Measurements from ENCODE around the gene NUP133. TPM values are rescaled to one million over a fixed set of nuclear protein-coding genes. Genes with fewer than 3 reads are reported as not detected.
"Not testable (repeated sequence)": the region's sequence is repeated elsewhere in the genome, so short reads cannot be mapped to it uniquely, and the experiment has no call there.

Gene NUP133
- total and polyA plus RNA-seq, 4 donors = 12.9 to 57.6 (median 25.3) TPM

GRCh38 chr1:229406798-229407197 lies 101.3 kb downstream of the NUP133 start:
- H3K9ac ChIP-seq (ENCODE audit: insufficient read depth in 1 of 2, low read length in 2 of 2) = no peak overlapping the region
- peak in 2 of 3 donors; percentile 7 to 21 for DNase-seq
- H3K4me3 ChIP-seq = no peak overlapping the region
- peaks cover 0 to 65% (median 53%) of the 10 kb centered on the region in 3 donors for H3K27me3 ChIP-seq (ENCODE audit: control insufficient read depth in 3 of 3, insufficient read depth in 3 of 3, low read length in 2 of 3)
- H3K9me3 ChIP-seq (ENCODE audit: control insufficient read depth in 4 of 4, insufficient read depth in 3 of 4, low read length in 3 of 4) = peaks cover 0 to 2% (median 0%) of the 10 kb centered on the region in 4 donors
- no peak overlapping the region for H3K27ac ChIP-seq (ENCODE audit: low read depth in 1 of 2, low read length in 1 of 2)
- no peaks in the 10 kb centered on the region for H3K36me3 ChIP-seq (ENCODE audit: control insufficient read depth in 4 of 4, insufficient read depth in 4 of 4, low read length in 4 of 4)
- peaks cover 0 to 24% (median 3%) of the 10 kb centered on the region in 5 donors for H3K4me1 ChIP-seq (ENCODE audit: control insufficient read depth in 5 of 5, insufficient read depth in 5 of 5, low read length in 5 of 5)
- 9 to 13% methylated on average over 10 of the region's 10 CpGs for WGBS, 2 donors
- no peak for TF ChIP-seq CTCF (IDR thresholded peaks at IDR 0.05; ENCODE audit: control extremely low read depth, extremely low read depth)
- ATAC-seq (ENCODE audit: insufficient read depth, low FRiP score) = no peak

DNA sequence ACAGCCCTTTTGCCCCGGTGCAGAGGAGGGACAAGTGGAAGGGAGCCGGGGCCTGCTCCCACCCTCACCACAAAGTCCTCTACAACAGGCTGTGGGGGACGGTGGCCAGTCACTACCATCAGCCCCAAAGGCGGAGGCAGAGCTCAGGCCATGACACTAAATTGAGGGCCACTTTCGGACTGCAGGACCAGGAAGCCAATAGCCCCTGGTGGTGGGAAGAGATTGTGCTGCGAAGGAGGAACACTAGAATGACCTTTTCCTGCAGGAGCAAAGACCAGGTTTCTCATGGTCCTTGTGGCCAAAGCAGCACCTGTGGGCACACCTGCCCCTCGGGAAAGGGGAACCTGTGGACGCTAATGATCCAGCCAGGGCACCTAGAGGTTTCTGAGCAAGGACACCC lies 104.6 kb downstream of the NUP133 start:
- 86 to 89% methylated on average over 8 of the region's 8 CpGs for WGBS, 2 donors
- H3K4me3 ChIP-seq = no peak overlapping the region
- ATAC-seq (ENCODE audit: insufficient read depth, low FRiP score) (no peak), DNase-seq (no peak)
- H3K9me3 ChIP-seq (ENCODE audit: control insufficient read depth in 4 of 4, insufficient read depth in 3 of 4, low read length in 3 of 4) = peaks cover 0 to 2% (median 0%) of the 10 kb centered on the region in 4 donors
- H3K36me3 ChIP-seq (ENCODE audit: control insufficient read depth in 4 of 4, insufficient read depth in 4 of 4, low read length in 4 of 4) = no peaks in the 10 kb centered on the region
- H3K4me1 ChIP-seq (ENCODE audit: control insufficient read depth in 5 of 5, insufficient read depth in 5 of 5, low read length in 5 of 5) = peaks cover 0 to 11% (median 0%) of the 10 kb centered on the region in 5 donors
- no peak for TF ChIP-seq CTCF (IDR thresholded peaks at IDR 0.05; ENCODE audit: control extremely low read depth, extremely low read depth)
- H3K27ac ChIP-seq (ENCODE audit: low read depth in 1 of 2, low read length in 1 of 2) = no peak overlapping the region
- peaks cover 0 to 51% (median 29%) of the 10 kb centered on the region in 3 donors for H3K27me3 ChIP-seq (ENCODE audit: control insufficient read depth in 3 of 3, insufficient read depth in 3 of 3, low read length in 2 of 3)
- H3K9ac ChIP-seq (ENCODE audit: insufficient read depth in 1 of 2, low read length in 2 of 2) = no peak overlapping the region

- H3K9me3 ChIP-seq (ENCODE audit: control insufficient read depth in 4 of 4, insufficient read depth in 3 of 4, low read length in 3 of 4) = peaks cover 0 to 2% (median 0%) of the 10 kb centered on the region in 4 donors
- no peaks in the 10 kb centered on the region for H3K36me3 ChIP-seq (ENCODE audit: control insufficient read depth in 4 of 4, insufficient read depth in 4 of 4, low read length in 4 of 4)
- WGBS, 2 donors = 74 to 78% methylated on average over 6 of the region's 6 CpGs
- TF ChIP-seq CTCF (IDR thresholded peaks at IDR 0.05; ENCODE audit: control extremely low read depth, extremely low read depth) = no peak
- H3K9ac ChIP-seq (ENCODE audit: insufficient read depth in 1 of 2, low read length in 2 of 2) = no peak overlapping the region
- DNase-seq (no peak), ATAC-seq (ENCODE audit: insufficient read depth, low FRiP score) (no peak)
- peaks cover 0 to 9% (median 0%) of the 10 kb centered on the region in 5 donors for H3K4me1 ChIP-seq (ENCODE audit: control insufficient read depth in 5 of 5, insufficient read depth in 5 of 5, low read length in 5 of 5)
- no peak overlapping the region for H3K4me3 ChIP-seq
- no peak overlapping the region for H3K27ac ChIP-seq (ENCODE audit: low read depth in 1 of 2, low read length in 1 of 2)
- peaks cover 0 to 45% (median 24%) of the 10 kb centered on the region in 3 donors for H3K27me3 ChIP-seq (ENCODE audit: control insufficient read depth in 3 of 3, insufficient read depth in 3 of 3, low read length in 2 of 3)
These were observed 105.1 kb downstream of the NUP133 start for GRCh38 chr1:229402993-229403392.

- not testable (repeated sequence) for H3K9ac ChIP-seq (ENCODE audit: insufficient read depth in 1 of 2, low read length in 2 of 2); H3K9me3 ChIP-seq (ENCODE audit: control insufficient read depth in 4 of 4, insufficient read depth in 3 of 4, low read length in 3 of 4); DNase-seq; H3K36me3 ChIP-seq (ENCODE audit: control insufficient read depth in 4 of 4, insufficient read depth in 4 of 4, low read length in 4 of 4); H3K4me1 ChIP-seq (ENCODE audit: control insufficient read depth in 5 of 5, insufficient read depth in 5 of 5, low read length in 5 of 5); H3K4me3 ChIP-seq; ATAC-seq (ENCODE audit: insufficient read depth, low FRiP score); H3K27ac ChIP-seq (ENCODE audit: low read depth in 1 of 2, low read length in 1 of 2)
- WGBS, 2 donors = 75 to 89% methylated on average over 4 of the region's 4 CpGs
- H3K27me3 ChIP-seq (ENCODE audit: control insufficient read depth in 3 of 3, insufficient read depth in 3 of 3, low read length in 2 of 3) = peaks cover 0 to 39% (median 18%) of the 10 kb centered on the region in 3 donors
These were observed 105.8 kb downstream of the NUP133 start for GRCh38 chr1:229402329-229402728.
